Esophagus squamous epithelium (tissue), 5 donors: ENCODE measurements around the gene COPS6. TPM values are rescaled to one million over a fixed set of nuclear protein-coding genes. Genes with fewer than 3 reads are reported as not detected.

Source experiments
- DNase-seq: peaks from one replicate; lab custom pipeline; 2025; lab: John Stamatoyannopoulos, UW
- H3K27ac ChIP-seq, 4 donors: fragments of 200-600 bp; sonication (generic); one replicate each; pipeline ENCODE4 v1.5.1; 2016 to 2019; ENCODE audit warnings: mild to moderate bottlenecking in 1 of 4
- H3K27me3 ChIP-seq, 4 donors: fragments of 200-600 bp; sonication (generic); 1 replicate in 3 of 4; 2 replicates in 1 of 4; pipeline versions ENCODE4 v1.5.1 to v1.6.0; 2017 to 2021; ENCODE audit warnings: antibody characterized with exemption in 1 of 4
- H3K36me3 ChIP-seq, 3 donors: fragments of 200-600 bp; sonication (generic); one replicate each; pipeline ENCODE4 v1.5.1; 2016 to 2019
- H3K4me1 ChIP-seq, 3 donors: fragments of 200-600 bp; sonication (generic); one replicate each; pipeline ENCODE4 v1.5.1; 2017 to 2019
- H3K4me3 ChIP-seq, 4 donors: fragments of 200-600 bp; sonication (generic); 1 replicate in 3 of 4; 2 replicates in 1 of 4; pipeline ENCODE4 v1.5.1; 2016 to 2019; ENCODE audit warnings: mild to moderate bottlenecking in 2 of 4, moderate library complexity in 1 of 4
- H3K9me3 ChIP-seq, 3 donors: fragments of 200-600 bp; sonication (generic); one replicate each; pipeline ENCODE4 v1.5.1; 2016 to 2019
- CTCF ChIP-seq, 6 experiments: fragments of 450-650 bp in 4 of 6; fragments of 200-600 bp in 2 of 6; sonication (generic) in 2 of 6; IDR thresholded peaks; one replicate each; pipeline ENCODE4 v1.5.1; 2016 to 2019; ENCODE audit warnings: antibody characterized with exemption in 6 of 6, mild to moderate bottlenecking in 4 of 6, moderate library complexity in 4 of 6
- POLR2A ChIP-seq, 4 donors: fragments of 450-650 bp; IDR thresholded peaks; one replicate each; pipeline ENCODE4 v1.6.1; 2017; ENCODE audit warnings: antibody characterized with exemption in 4 of 4, mild to moderate bottlenecking in 4 of 4, moderate library complexity in 3 of 4
- WGBS, 2 donors: methylation state at CpG; one replicate each; pipeline ENCODE4 v1.1.5; 2018; 5-methylcytosine and 5-hydroxymethylcytosine counted together
- intact Hi-C: fragments of 100-400 bp; cut with DNase I; formaldehyde crosslinking; loops from one replicate; pipeline ENCODE4 v1.15.0; 2022
- total RNA-seq, 4 donors: library from RNA; depleted of rRNA; stranded (reverse); fragments of >200 nt; gene quantifications; one replicate each; pipeline ENCODE4 v1.1.0, GENCODE V29; 2016
- donor health status: DM: yes; HTN: yes; CAD: no.

Gene COPS6
- total RNA-seq = 10 to 100 TPM; 50.6 to 68.0 (median 62.2) TPM

DNA sequence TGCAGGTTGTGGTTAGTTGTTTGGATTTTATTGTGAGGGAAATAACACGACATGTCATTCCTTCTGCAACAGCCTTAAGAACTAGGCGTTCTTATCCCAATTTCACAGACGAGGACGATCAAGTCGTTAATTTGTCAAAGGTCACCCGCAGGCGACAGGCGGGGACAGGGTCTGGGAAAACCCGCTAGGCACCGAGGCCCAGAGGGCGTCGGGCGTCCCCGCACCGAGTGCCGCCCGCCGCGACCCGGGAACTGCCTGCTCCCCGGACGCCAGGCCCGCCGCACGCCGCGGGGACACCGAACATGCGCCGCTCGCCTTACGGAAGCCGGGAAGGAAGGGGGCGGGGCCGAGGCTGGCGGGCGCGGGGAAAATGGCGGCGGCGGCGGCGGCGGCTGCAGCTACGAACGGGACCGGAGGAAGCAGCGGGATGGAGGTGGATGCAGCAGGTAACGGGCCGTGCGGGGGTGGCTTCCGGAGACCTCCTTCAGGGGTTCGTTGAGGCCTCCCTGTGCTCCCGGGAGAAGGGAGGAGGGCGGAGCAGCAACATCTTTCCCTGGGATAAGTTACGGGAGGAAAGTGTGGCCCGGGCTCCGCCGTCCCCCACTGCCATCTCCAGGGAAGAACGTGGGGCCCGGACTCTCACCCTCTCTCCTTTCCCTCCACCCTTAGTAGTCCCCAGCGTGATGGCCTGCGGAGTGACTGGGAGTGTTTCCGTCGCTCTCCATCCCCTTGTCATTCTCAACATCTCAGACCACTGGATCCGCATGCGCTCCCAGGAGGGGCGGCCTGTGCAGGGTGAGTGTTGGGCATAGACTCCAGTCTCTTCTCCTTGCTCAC, at the start of gene COPS6:
Gene COPS6 (plus strand): TSS at position 349 of the 837 bp plus-strand sequence. CDS start 22 bp downstream, at position 371.
- no peaks in the 10 kb centered on the region for H3K27me3 ChIP-seq
- no peaks in the 10 kb centered on the region for H3K9me3 ChIP-seq
- TF ChIP-seq POLR2A (IDR thresholded peaks at IDR 0.05) (peak in 3 of 4 donors; percentile 62 to 81 (median 75)), CTCF (IDR thresholded peaks at IDR 0.05) (peak in 2 of 6 experiments; percentile 3 to 27)
- DNase-seq = no peak
- H3K4me1 ChIP-seq = peaks cover 5 to 42% (median 17%) of the 10 kb centered on the region in 3 donors
- H3K36me3 ChIP-seq = peaks cover 11 to 41% (median 31%) of the 10 kb centered on the region in 3 donors
- H3K27ac ChIP-seq = peak within 1 kb of the TSS; percentile 87 to 91 (median 88)
- 0 to 1% methylated on average over 15 to 41 of the region's 68 CpGs for WGBS, 2 donors
- intact Hi-C loops = no loop called here
- peak within 1 kb of the TSS; percentile 77 to 91 (median 85) for H3K4me3 ChIP-seq

DNA sequence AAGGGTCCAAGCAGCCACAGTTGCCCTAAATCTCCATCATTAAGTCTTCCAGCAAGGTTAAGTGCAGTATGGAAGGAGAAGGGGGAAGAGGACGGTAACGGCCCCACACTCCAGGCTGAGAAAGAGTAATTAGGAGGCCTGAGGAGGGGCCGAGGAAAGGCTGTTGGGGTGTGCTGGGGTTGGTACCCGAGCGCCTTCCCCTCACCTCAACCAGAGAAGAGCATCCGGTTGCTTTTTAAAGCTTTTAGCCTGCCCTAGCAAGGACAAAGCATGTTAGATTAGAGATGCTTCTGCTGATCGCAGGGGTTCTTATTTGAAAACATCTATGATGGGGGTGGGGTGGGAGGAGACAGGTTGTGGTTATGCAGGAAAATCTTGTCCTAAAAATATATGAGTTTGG, 48.2 kb upstream of the COPS6 start:
- no peak for TF ChIP-seq CTCF (IDR thresholded peaks at IDR 0.05)
- no peak for TF ChIP-seq POLR2A (IDR thresholded peaks at IDR 0.05)
- Histone ChIP-seq H3K4me1 (peaks cover 0 to 28% (median 0%) of the 10 kb centered on the region in 3 donors), H3K36me3 (peaks cover 0 to 32% (median 0%) of the 10 kb centered on the region in 3 donors), H3K27me3 (no peaks in the 10 kb centered on the region), H3K27ac (no peak overlapping the region), H3K4me3 (no peak overlapping the region), H3K9me3 (no peaks in the 10 kb centered on the region)
- no peak for DNase-seq
- WGBS, 2 donors = 61 to 77% methylated on average over 7 of the region's 7 CpGs
- intact Hi-C loops = no loop called here

GRCh38 chr7:100044718-100045117, 44.1 kb upstream of the COPS6 start:
- DNase-seq = no peak
- 22 to 34% methylated on average over 6 of the region's 6 CpGs for WGBS, 2 donors
- Histone ChIP-seq H3K9me3 (no peaks in the 10 kb centered on the region), H3K4me3 (no peak overlapping the region), H3K4me1 (peaks cover 4 to 30% (median 4%) of the 10 kb centered on the region in 3 donors), H3K27me3 (no peaks in the 10 kb centered on the region), H3K27ac (no peak overlapping the region), H3K36me3 (no peaks in the 10 kb centered on the region)
- no peak for TF ChIP-seq POLR2A (IDR thresholded peaks at IDR 0.05)
- peak in 4 of 6 experiments; percentile 29 to 66 (median 54) for TF ChIP-seq CTCF (IDR thresholded peaks at IDR 0.05)
- intact Hi-C loops = no loop called here

DNA sequence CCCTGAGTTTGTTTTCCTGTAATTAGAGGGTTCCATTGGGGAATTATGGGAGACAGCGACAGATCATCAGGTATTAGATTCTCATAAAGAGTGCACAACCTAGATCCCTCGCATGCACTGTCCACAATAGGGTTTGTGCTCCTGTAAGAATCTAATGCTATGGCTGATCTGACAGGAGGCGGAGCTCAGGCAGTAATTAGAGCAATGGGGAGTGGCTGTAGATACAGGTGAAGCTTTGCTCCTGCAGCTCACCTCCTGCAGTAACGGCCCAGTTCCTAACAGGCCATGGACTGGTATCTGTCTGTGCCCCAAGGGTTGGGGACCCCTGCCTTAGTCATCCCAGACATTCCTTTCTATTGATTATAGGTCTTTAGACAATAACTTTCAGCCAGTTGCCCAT, 40.1 kb upstream of the COPS6 start:
- 64 to 73% methylated on average over 4 of the region's 4 CpGs for WGBS, 2 donors
- H3K4me3 ChIP-seq = no peak overlapping the region
- no peak for DNase-seq
- peaks cover 11 to 52% (median 13%) of the 10 kb centered on the region in 3 donors for H3K4me1 ChIP-seq
- H3K27me3 ChIP-seq = no peaks in the 10 kb centered on the region
- H3K36me3 ChIP-seq = no peaks in the 10 kb centered on the region
- peak overlapping the region in 3 of 4 donors; percentile 91 to 98 (median 97) for H3K27ac ChIP-seq
- intact Hi-C loops = no loop called here
- TF ChIP-seq CTCF (IDR thresholded peaks at IDR 0.05) = no peak
- TF ChIP-seq POLR2A (IDR thresholded peaks at IDR 0.05) = no peak
- no peaks in the 10 kb centered on the region for H3K9me3 ChIP-seq
